Omental fat pad (tissue), 4 donors: Measurements from ENCODE around the gene L3MBTL4. TPM values are rescaled to one million over a fixed set of nuclear protein-coding genes. Genes with fewer than 3 reads are reported as not detected.

Experiments used
- ATAC-seq: fragments of 150-250 bp; one replicate; pipeline ENCODE4 v1.9.1; 2016; ENCODE audit warnings: mild to moderate bottlenecking, moderate library complexity; ENCODE audit not compliant: low FRiP score
- DNase-seq: peaks from one replicate; pipeline ENCODE4 v3.0.0-alpha.2; 2019; ENCODE audit warnings: low spot score
- total RNA-seq, 4 donors: library from RNA; depleted of rRNA; stranded (reverse); fragments of >200 nt; gene quantifications; one replicate each; pipeline ENCODE4 v1.1.0, GENCODE V29; 2016
- TF ChIP-seq, protein P1 (sequence below), 3 donors: fragments of 450-650 bp; IDR thresholded peaks; one replicate each; pipeline ENCODE4 v1.5.1; 2016 to 2017; ENCODE audit warnings: antibody characterized with exemption in 3 of 3, mild to moderate bottlenecking in 3 of 3, moderate library complexity in 2 of 3

L3MBTL4 gene
- total RNA-seq, 4 donors from 2014 or later, result 7.2 to 14.8 (median 8.3) TPM

DNA sequence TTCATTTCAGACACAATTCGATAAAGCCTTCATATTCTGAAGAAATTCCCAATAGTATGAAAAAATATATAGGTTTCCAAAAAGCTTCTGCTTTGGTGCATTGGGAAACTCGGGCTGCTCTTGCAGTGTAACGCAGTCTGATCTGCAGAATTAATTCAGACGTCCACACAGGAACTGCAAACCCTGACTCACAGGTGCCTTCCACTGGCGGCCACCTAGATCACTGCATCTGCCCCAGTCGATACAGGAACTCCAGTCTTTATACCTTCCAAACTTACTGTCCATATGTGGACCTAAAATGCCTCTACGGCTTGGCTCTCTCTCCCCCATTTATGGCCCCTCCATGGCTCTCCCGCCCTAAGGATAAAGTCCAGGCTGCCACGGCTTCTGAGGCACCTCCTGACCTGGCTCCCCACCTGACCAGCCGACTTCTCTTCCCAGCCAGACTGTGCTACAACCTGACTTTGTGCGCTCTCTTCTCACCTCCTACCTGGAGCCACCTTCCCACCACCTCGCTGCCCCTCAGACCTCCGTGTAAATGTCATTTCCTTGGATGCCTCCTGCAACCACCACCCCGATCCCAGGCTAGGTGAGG is 39.7 kb downstream of the L3MBTL4 start:
- DNase-seq (no peak), ATAC-seq (no peak)
- TF ChIP-seq, protein P1, sequence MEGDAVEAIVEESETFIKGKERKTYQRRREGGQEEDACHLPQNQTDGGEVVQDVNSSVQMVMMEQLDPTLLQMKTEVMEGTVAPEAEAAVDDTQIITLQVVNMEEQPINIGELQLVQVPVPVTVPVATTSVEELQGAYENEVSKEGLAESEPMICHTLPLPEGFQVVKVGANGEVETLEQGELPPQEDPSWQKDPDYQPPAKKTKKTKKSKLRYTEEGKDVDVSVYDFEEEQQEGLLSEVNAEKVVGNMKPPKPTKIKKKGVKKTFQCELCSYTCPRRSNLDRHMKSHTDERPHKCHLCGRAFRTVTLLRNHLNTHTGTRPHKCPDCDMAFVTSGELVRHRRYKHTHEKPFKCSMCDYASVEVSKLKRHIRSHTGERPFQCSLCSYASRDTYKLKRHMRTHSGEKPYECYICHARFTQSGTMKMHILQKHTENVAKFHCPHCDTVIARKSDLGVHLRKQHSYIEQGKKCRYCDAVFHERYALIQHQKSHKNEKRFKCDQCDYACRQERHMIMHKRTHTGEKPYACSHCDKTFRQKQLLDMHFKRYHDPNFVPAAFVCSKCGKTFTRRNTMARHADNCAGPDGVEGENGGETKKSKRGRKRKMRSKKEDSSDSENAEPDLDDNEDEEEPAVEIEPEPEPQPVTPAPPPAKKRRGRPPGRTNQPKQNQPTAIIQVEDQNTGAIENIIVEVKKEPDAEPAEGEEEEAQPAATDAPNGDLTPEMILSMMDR (IDR thresholded peaks at IDR 0.05), result no peak

DNA sequence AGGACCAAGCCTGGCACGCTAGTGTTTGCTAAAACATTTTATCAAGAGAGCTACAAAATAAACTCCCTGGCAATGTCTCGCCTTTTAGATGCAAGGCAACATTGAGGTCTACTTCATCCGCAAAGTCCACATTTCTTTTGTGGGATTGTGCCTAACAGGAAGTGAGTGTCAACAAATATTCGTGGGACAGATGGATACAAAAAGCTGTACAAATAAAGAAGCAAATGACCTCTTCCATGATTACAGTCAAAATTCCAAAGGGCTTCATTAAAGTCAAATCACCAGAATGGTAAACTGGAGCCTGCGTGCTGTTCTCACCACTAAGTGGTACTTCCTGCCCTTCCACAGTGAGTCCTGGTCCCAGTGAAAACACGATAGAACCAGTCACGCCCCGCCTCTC is 40.4 kb downstream of the L3MBTL4 start:
- TF ChIP-seq, protein P1 (IDR thresholded peaks at IDR 0.05), result no peak
- ATAC-seq (no peak), DNase-seq (no peak)

DNA sequence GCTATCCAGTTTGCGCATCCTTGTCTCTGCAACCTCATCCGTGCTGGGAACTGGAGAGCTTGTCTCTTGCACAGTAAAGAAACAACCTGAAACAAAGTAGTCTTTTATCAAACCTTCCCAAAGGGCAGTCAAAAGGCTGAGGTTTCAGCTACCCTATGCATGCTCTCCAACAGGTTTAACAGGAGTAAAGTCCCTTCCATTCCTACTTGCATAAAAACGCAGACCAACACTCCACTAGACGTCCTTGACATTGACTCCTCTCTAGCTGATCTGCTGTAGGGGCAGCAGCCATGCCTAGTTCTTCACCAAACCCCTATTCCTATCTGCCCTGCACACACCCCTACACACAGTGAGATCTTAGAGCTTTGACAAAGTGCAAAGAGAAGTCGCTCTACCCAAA is 41.5 kb downstream of the L3MBTL4 start:
- DNase-seq, result no peak
- no peak for ATAC-seq
- TF ChIP-seq, protein P1 (IDR thresholded peaks at IDR 0.05), result no peak

DNA sequence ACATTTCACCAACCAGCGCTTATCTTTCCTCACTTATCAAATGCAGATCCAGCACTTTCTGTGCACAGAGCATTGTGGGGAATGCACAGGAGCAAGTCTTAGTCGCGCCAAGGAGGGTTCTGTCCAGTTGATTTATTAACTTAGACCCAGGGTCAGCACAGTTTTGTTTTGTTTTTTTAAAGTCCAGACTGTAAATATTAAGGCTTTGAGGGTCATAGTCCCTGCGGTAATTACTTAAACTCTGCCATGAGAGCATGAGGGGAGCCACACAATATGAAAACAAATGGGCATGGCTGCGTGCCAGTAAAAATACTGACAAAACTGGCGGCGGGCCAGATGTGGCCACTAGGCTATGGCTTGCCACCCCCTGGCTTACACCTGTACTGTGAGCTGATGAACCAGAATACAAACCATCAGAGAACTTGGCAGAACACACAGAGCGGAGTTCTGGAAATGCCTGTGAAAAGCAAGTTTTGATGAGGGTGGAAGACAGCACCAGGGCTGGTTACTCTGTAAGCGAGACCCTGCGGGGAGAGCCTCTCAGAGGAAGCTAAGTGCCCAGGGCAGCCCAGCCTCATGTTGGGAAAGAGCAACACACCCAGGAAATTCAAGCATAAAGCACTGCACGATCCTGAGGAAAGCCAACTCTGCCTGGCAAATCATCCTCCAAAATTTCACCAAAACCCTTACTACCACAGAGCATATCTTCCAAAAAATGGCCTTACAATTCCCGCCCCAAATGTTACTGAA is 43.6 kb downstream of the L3MBTL4 start:
- no peak for DNase-seq
- ATAC-seq, result no peak
- TF ChIP-seq, protein P1 (IDR thresholded peaks at IDR 0.05), result no peak

DNA sequence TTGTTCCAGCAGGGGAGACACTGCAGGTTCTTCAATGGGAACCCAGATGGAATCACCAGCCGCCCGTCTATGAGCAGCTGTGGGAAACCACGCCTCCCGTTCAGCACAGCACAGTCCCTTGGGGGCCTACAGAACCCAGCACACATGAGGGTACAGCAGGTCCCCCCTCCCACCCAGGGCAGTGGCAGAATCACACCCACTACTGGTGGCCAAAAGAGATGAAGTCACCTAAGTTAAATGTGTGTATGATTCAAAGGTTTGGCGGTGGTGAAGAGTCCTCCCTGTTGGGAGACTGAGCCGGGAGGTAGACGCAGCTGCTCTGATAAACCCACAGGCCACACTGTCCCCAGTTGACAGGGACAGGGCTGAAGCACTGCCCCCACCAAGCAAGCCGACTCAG is 44.3 kb downstream of the L3MBTL4 start:
- ATAC-seq (no peak), DNase-seq (no peak)
- TF ChIP-seq, protein P1 (IDR thresholded peaks at IDR 0.05), result no peak

DNA sequence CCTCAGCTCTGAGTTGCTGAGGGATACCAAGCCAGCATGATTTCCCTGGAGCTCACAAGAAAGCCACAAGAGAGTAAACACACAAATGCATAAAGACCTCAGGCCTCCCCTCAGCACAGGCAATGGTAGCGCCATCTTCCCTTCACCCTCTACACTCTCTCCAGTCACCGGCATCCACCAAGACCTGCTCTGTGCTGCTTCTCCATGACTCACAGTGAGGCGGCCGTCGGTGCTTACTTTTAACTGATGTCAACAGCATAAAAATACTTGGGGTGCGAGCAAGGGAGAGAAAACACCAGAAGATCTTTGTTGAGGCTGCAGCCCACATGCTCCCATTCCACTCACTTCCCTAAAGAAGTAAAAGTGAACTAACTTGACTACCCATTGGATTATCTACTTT is 46.7 kb downstream of the L3MBTL4 start:
- no peak for DNase-seq
- ATAC-seq, result no peak
- TF ChIP-seq, protein P1 (IDR thresholded peaks at IDR 0.05), result no peak

DNA sequence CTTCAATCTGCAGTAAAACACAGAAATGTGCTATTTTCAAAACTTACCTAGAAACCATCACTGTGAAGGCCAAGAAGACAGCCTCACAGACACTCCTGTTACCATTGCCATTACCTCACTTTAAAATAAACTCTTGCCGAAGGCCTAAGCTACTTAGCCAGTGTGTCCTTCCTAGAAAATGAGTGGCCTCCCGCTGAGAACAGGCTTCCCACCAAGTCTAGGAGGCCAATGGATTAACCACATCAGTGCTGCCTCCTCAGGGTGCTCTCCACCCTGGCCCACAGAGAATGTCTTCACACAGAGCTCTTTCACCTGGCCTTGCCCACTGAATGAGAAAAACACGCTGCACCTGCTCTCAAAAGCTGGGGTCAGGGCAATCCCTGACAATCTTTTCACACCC is 47.5 kb downstream of the L3MBTL4 start:
- ATAC-seq, result no peak
- no peak for DNase-seq
- TF ChIP-seq, protein P1 (IDR thresholded peaks at IDR 0.05), result no peak
